Vagina (tissue), 2 donors: Measurements from ENCODE around the gene RPL5.

Experiments used
- CTCF ChIP-seq, 3 experiments: fragments of 450-650 bp in 2 of 3; fragments of 200-600 bp in 1 of 3; sonication (generic) in 1 of 3; IDR thresholded peaks; one replicate each; pipeline ENCODE4 v1.5.1; 2017 to 2019; ENCODE audit warnings: antibody characterized with exemption in 3 of 3, mild to moderate bottlenecking in 2 of 3, moderate library complexity in 2 of 3
- POLR2AphosphoS5 ChIP-seq, 2 donors: sonication (generic); formaldehyde crosslinking; IDR thresholded peaks; one replicate each; pipeline ENCODE4 v1.9.0; 2017; ENCODE audit warnings: antibody characterized with exemption in 2 of 2, mild to moderate bottlenecking in 2 of 2, low read depth in 1 of 2; ENCODE audit not compliant: insufficient read depth in 1 of 2

GRCh38 chr1:92879316-92879968 lies 47.6 kb downstream of the RPL5 start:
- TF ChIP-seq CTCF (IDR thresholded peaks at IDR 0.05), result no peak
- TF ChIP-seq POLR2AphosphoS5 (IDR thresholded peaks at IDR 0.05; ENCODE audit: insufficient read depth in 1 of 2, low read depth in 1 of 2), result no peak
